Dedifferentiated amniotic fluid mesenchymal stem cell (primary cell): Measurements from ENCODE around the gene SLC35C1.
"Not testable (repeated sequence)": the region's sequence is repeated elsewhere in the genome, so short reads cannot be mapped to it uniquely, and the experiment has no call there.

ENCODE experiments used
- DNase-seq: peaks from one replicate; pipeline ENCODE4 v3.0.0-alpha.2; 2016; ENCODE audit errors: extremely low spot score

SLC35C1 gene

GRCh38 chr11:45788887-45789286 lies 16.1 kb upstream of the SLC35C1 start:
- DNase-seq = no peak

- no peak for DNase-seq
Observed at GRCh38 chr11:45791524-45791923, 13.4 kb upstream of the SLC35C1 start.

GRCh38 chr11:45794169-45794568 lies 10.8 kb upstream of the SLC35C1 start:
- no peak for DNase-seq

- DNase-seq = no peak
Observed at GRCh38 chr11:45795379-45795778, 9.6 kb upstream of the SLC35C1 start.

- no peak for DNase-seq
Observed at GRCh38 chr11:45796461-45796861, 8.5 kb upstream of the SLC35C1 start.

- DNase-seq = no peak
Observed at GRCh38 chr11:45798793-45799441, 6.0 kb upstream of the SLC35C1 start.

GRCh38 chr11:45799562-45799961 lies 5.4 kb upstream of the SLC35C1 start:
- no peak for DNase-seq

GRCh38 chr11:45800261-45800660 lies 4.7 kb upstream of the SLC35C1 start:
- no peak for DNase-seq

GRCh38 chr11:45801723-45802315 lies 3.1 kb upstream of the SLC35C1 start:
- DNase-seq = no peak

GRCh38 chr11:45802531-45803317 lies 2.2 kb upstream of the SLC35C1 start:
- DNase-seq = no peak

GRCh38 chr11:45803971-45804760 lies 783 bp upstream of the SLC35C1 start:
- peak; percentile 25 for DNase-seq

GRCh38 chr11:45805305-45806071 lies 539 bp downstream of the SLC35C1 start:
- DNase-seq = no peak

- no peak for DNase-seq
Observed at GRCh38 chr11:45806072-45806933, 1.4 kb downstream of the SLC35C1 start.

- DNase-seq = no peak
Observed at GRCh38 chr11:45806937-45807791, 2.2 kb downstream of the SLC35C1 start.

- DNase-seq = no peak
Observed at GRCh38 chr11:45807792-45808238, 2.9 kb downstream of the SLC35C1 start.

GRCh38 chr11:45808427-45808826 lies 3.5 kb downstream of the SLC35C1 start:
- not testable (repeated sequence) for DNase-seq

GRCh38 chr11:45809456-45810395 lies 4.8 kb downstream of the SLC35C1 start:
- DNase-seq = no peak

- no peak for DNase-seq
Observed at GRCh38 chr11:45810431-45811108, 5.6 kb downstream of the SLC35C1 start.
